Measurements from ENCODE around the gene CYP1A2.

The CYP1A2 gene

GRCh38 chr15:74742422-74742821, 6.2 kb upstream of the CYP1A2 start:
- DNase-seq = no peak

GRCh38 chr15:74746389-74746788, 2.3 kb upstream of the CYP1A2 start:
- no peak for DNase-seq

GRCh38 chr15:74749832-74750231, 1.2 kb downstream of the CYP1A2 start:
- no peak for DNase-seq

- DNase-seq = no peak
Observed at GRCh38 chr15:74750751-74751150, 2.1 kb downstream of the CYP1A2 start.

GRCh38 chr15:74752011-74752410, 3.4 kb downstream of the CYP1A2 start:
- DNase-seq = no peak

- DNase-seq = no peak
Observed at GRCh38 chr15:74752531-74752930, 3.9 kb downstream of the CYP1A2 start.

GRCh38 chr15:74754593-74755215, 6.1 kb downstream of the CYP1A2 start:
- DNase-seq = no peak

GRCh38 chr15:74758736-74759135, 10.1 kb downstream of the CYP1A2 start:
- DNase-seq = no peak

- no peak for DNase-seq
Observed at GRCh38 chr15:74762791-74763150, 14.1 kb downstream of the CYP1A2 start.

GRCh38 chr15:74763416-74763815, 14.8 kb downstream of the CYP1A2 start:
- no peak for DNase-seq

- no peak for DNase-seq
Observed at GRCh38 chr15:74767167-74768098, 18.8 kb downstream of the CYP1A2 start.

GRCh38 chr15:74768099-74768770, 19.6 kb downstream of the CYP1A2 start:
- DNase-seq = no peak

GRCh38 chr15:74768771-74769342, 20.2 kb downstream of the CYP1A2 start:
- no peak for DNase-seq

GRCh38 chr15:74769463-74770025, 20.9 kb downstream of the CYP1A2 start:
- DNase-seq = no peak

GRCh38 chr15:74770211-74770903, 21.7 kb downstream of the CYP1A2 start:
- no peak for DNase-seq

GRCh38 chr15:74773329-74773728, 24.7 kb downstream of the CYP1A2 start:
- no peak for DNase-seq

- DNase-seq = no peak
Observed at GRCh38 chr15:74773731-74774252, 25.1 kb downstream of the CYP1A2 start.

GRCh38 chr15:74775132-74775562, 26.5 kb downstream of the CYP1A2 start:
- no peak for DNase-seq

- no peak for DNase-seq
Observed at GRCh38 chr15:74775894-74776293, 27.2 kb downstream of the CYP1A2 start.

GRCh38 chr15:74776821-74777768, 28.4 kb downstream of the CYP1A2 start:
- DNase-seq = no peak

Data from activated T-cell treated with anti-CD3 and anti-CD28 coated beads for 4 hours (primary cell).